ENCODE results near the gene BLOC1S3.

GRCh38 chr19:45140533-45140932 lies 38.1 kb upstream of the BLOC1S3 start:
- TF ChIP-seq CTCF (IDR thresholded peaks at IDR 0.05; ENCODE audit: low read depth, low read length) = no peak
- TF ChIP-seq EZH2phosphoT487 (IDR thresholded peaks at IDR 0.05; ENCODE audit: low read depth) = no peak

Data from OCI-LY3 (cell line).